H9 (cell line): ENCODE measurements around the gene LMF1. TPM values are rescaled to one million over a fixed set of nuclear protein-coding genes. Genes with fewer than 3 reads are reported as not detected.

Source experiments
- DNase-seq: peaks from one replicate; pipeline ENCODE4 v3.0.0-alpha.2; 2017
- H2AFZ ChIP-seq: one replicate; pipeline ENCODE4 v1.6.1; 2013; ENCODE audit warnings: mild to moderate bottlenecking, low read length, control low read depth, moderate library complexity
- H2AK5ac ChIP-seq: 2 replicates; pipeline ENCODE4 v1.6.1; 2013; ENCODE audit warnings: low read length, control low read depth, mixed read lengths; ENCODE audit not compliant: insufficient read length
- H2BK120ac ChIP-seq: one replicate; pipeline ENCODE4 v1.6.1; 2013; ENCODE audit warnings: low read depth, mild to moderate bottlenecking, low read length, control low read depth, inconsistent platforms; ENCODE audit not compliant: poor library complexity, severe bottlenecking
- H2BK12ac ChIP-seq: 2 replicates; pipeline ENCODE4 v1.6.1; 2013; ENCODE audit warnings: low read length, control low read depth, mixed read lengths, low read depth; ENCODE audit not compliant: insufficient read length
- H2BK15ac ChIP-seq: 2 replicates; pipeline ENCODE4 v1.6.1; 2013; ENCODE audit warnings: low read depth, low read length, control low read depth
- H2BK20ac ChIP-seq: one replicate; pipeline ENCODE4 v1.6.1; 2013; ENCODE audit warnings: low read depth, mild to moderate bottlenecking, low read length, control low read depth, inconsistent platforms; ENCODE audit not compliant: poor library complexity, severe bottlenecking
- H2BK5ac ChIP-seq: 2 replicates; pipeline ENCODE4 v1.6.1; 2013; ENCODE audit warnings: low read length, control low read depth, mixed read lengths; ENCODE audit not compliant: insufficient read length
- H3K14ac ChIP-seq: 2 replicates; pipeline ENCODE4 v1.6.1; 2013; ENCODE audit warnings: low read length, control low read depth; ENCODE audit not compliant: insufficient read depth
- H3K18ac ChIP-seq: 2 replicates; pipeline ENCODE4 v1.6.1; 2013; ENCODE audit warnings: low read depth, mild to moderate bottlenecking, mixed read lengths, low read length, control low read depth; ENCODE audit not compliant: insufficient read length
- H3K23ac ChIP-seq: 2 replicates; pipeline ENCODE4 v1.6.1; 2013; ENCODE audit warnings: low read length, control low read depth, mixed read lengths, low read depth; ENCODE audit not compliant: insufficient read length
- H3K23me2 ChIP-seq: 2 replicates; pipeline ENCODE4 v1.6.1; 2013; ENCODE audit warnings: low read depth, mild to moderate bottlenecking, mixed read lengths, low read length, control low read depth; ENCODE audit not compliant: insufficient read length, poor library complexity, severe bottlenecking
- H3K27ac ChIP-seq: 2 replicates; pipeline ENCODE4 v1.5.1; 2013; ENCODE audit warnings: low read length, control low read depth, mixed read lengths, low read depth; ENCODE audit not compliant: insufficient read length
- H3K27me3 ChIP-seq: 2 replicates; pipeline ENCODE4 v1.6.1; 2013; ENCODE audit warnings: low read length, control low read depth, inconsistent platforms; ENCODE audit not compliant: insufficient read depth
- H3K4ac ChIP-seq: 2 replicates; pipeline ENCODE4 v1.6.1; 2013; ENCODE audit warnings: low read depth, mild to moderate bottlenecking, control low read depth, inconsistent platforms, low read length, moderate library complexity
- H3K4me1 ChIP-seq: 2 replicates; pipeline ENCODE4 v1.6.1; 2013; ENCODE audit warnings: low read length, control low read depth, inconsistent platforms; ENCODE audit not compliant: insufficient read depth
- H3K4me2 ChIP-seq: 2 replicates; pipeline ENCODE4 v1.6.1; 2013; ENCODE audit warnings: low read length, control low read depth, mixed read lengths; ENCODE audit not compliant: insufficient read length, insufficient read depth
- H3K56ac ChIP-seq: 2 replicates; pipeline ENCODE4 v1.6.1; 2013; ENCODE audit warnings: low read depth, mild to moderate bottlenecking, mixed read lengths, low read length, control low read depth; ENCODE audit not compliant: insufficient read length
- H3K79me1 ChIP-seq: 2 replicates; pipeline ENCODE4 v1.6.1; 2013; ENCODE audit warnings: low read depth, mild to moderate bottlenecking, moderate library complexity, low read length, control low read depth, inconsistent platforms; ENCODE audit not compliant: insufficient read depth, poor library complexity, severe bottlenecking
- H3K79me2 ChIP-seq: 2 replicates; pipeline ENCODE4 v1.6.1; 2013; ENCODE audit warnings: low read length, control low read depth, inconsistent platforms; ENCODE audit not compliant: insufficient read depth
- H3K9ac ChIP-seq: 2 replicates; pipeline ENCODE4 v1.6.1; 2013; ENCODE audit warnings: low read length, control low read depth, mixed read lengths; ENCODE audit not compliant: insufficient read length; ENCODE audit errors: extremely low read depth
- H3K9me3 ChIP-seq: one replicate; pipeline ENCODE4 v1.6.1; 2013; ENCODE audit warnings: low read depth, low read length, inconsistent platforms; ENCODE audit not compliant: control insufficient read depth
- H3T11ph ChIP-seq: one replicate; pipeline ENCODE4 v1.6.1; 2013; ENCODE audit warnings: mild to moderate bottlenecking, low read length, control low read depth, inconsistent platforms
- H4K20me1 ChIP-seq: one replicate; pipeline ENCODE4 v1.6.1; 2013; ENCODE audit not compliant: control insufficient read depth, insufficient read length, insufficient read depth
- H4K5ac ChIP-seq: 2 replicates; pipeline ENCODE4 v1.6.1; 2013; ENCODE audit warnings: low read depth, mild to moderate bottlenecking, mixed read lengths, low read length, control low read depth; ENCODE audit not compliant: insufficient read length
- H4K8ac ChIP-seq: replicated peaks from 2 replicates; pipeline ENCODE4 v1.6.1; 2013; ENCODE audit warnings: low read length, control low read depth, mixed read lengths, low read depth; ENCODE audit not compliant: insufficient read length
- H4K91ac ChIP-seq: 2 replicates; pipeline ENCODE4 v1.6.1; 2013; ENCODE audit warnings: low read depth, mild to moderate bottlenecking, moderate library complexity, mixed read lengths, low read length, control low read depth; ENCODE audit not compliant: insufficient read length
- H3K27ac Mint-ChIP-seq, 3 experiments: 2 replicates in 2 of 3; 3 replicates in 1 of 3; pipeline ENCODE4 v1.8.0; 2020 to 2021; ENCODE audit warnings: mixed read lengths in 3 of 3, mild to moderate bottlenecking in 1 of 3, moderate library complexity in 1 of 3
- H3K27me3 Mint-ChIP-seq: 2 replicates; pipeline ENCODE4 v1.8.0; 2021; ENCODE audit warnings: low read depth, mild to moderate bottlenecking, moderate library complexity, mixed read lengths
- H3K36me3 Mint-ChIP-seq, 3 experiments: 2 replicates in 2 of 3; 3 replicates in 1 of 3; pipeline ENCODE4 v1.8.0; 2020 to 2021; ENCODE audit warnings: low read depth in 3 of 3, mixed read lengths in 3 of 3; ENCODE audit not compliant: insufficient read depth in 1 of 3
- H3K4me1 Mint-ChIP-seq, 2 experiments: 2 replicates each; pipeline ENCODE4 v1.8.0; 2020; ENCODE audit warnings: mixed read lengths in 2 of 2
- H3K4me3 Mint-ChIP-seq, 2 experiments: 2 replicates in 1 of 2; 3 replicates in 1 of 2; pipeline ENCODE4 v1.8.0; 2020 to 2021; ENCODE audit warnings: mild to moderate bottlenecking in 2 of 2, mixed read lengths in 2 of 2, moderate library complexity in 1 of 2
- H3K9me3 Mint-ChIP-seq, 2 experiments: 2 replicates in 1 of 2; 3 replicates in 1 of 2; pipeline ENCODE4 v1.8.0; 2020; ENCODE audit warnings: mild to moderate bottlenecking in 2 of 2, mixed read lengths in 2 of 2, moderate library complexity in 1 of 2
- WGBS: extraction: QIAGEN DNeasy Blood & Tissue Kit; methylation state at CpG from one replicate; pipeline ENCODE4 v1.1.7; 2013; ENCODE audit warnings: missing lambda C conversion rate, low lambda C conversion rate, mixed read lengths; ENCODE audit not compliant: insufficient read length; ENCODE audit errors: extremely low coverage; 5-methylcytosine and 5-hydroxymethylcytosine counted together
- total RNA-seq: library from RNA; stranded (reverse); gene quantifications from 2 replicates; pipeline ENCODE4 v1.2.1, GENCODE V29; 2021
- TF ChIP-seq, protein P1 (sequence below): fragments of 200-600 bp; sonication (generic); conservative IDR thresholded peaks from 3 replicates; pipeline ENCODE4 v1.8.0; 2021; ENCODE audit warnings: antibody characterized with exemption, mild to moderate bottlenecking

LMF1 gene
- total RNA-seq, 1 experiment from 2014 or later = 7.1 TPM

DNA sequence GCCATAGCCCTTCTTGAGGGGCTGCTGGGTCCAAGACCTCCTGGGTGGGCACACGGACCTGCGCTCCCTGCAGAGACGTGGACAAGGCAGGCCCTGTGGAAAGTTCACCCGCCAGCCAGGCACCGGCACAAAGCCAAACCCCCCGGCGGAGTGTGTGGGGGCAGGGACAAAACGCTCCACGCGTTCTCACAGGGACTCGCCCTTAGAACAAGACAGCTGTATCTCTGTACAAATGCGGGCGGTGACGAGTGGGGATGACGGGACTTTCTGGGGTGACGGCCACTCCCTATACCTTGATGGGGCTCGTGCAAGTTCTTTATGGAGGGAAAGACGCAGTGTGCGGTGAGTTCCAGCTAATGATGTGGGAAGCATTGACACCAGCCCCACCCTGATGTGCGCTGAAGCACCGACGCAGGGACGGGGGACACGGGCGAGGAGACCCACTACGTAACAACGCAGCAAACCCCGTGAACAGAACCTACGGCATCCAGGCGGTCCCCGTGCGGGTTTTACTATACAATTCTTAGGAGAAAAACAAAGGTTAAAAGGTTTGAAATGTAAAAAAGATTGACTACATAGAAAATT is 49.4 kb downstream of the LMF1 start:
- H4K20me1 ChIP-seq = peaks cover 3% of the 10 kb centered on the region
- no peak overlapping the region for H3K56ac ChIP-seq
- H3K27ac Mint-ChIP-seq = peak overlapping the region in 1 of 3 experiments; percentile 85; a peak in 2 of 7 replicates
- H4K8ac ChIP-seq = no peak overlapping the region
- no peak overlapping the region for H2BK20ac ChIP-seq
- peaks cover 14 to 25% (median 16%) of the 10 kb centered on the region in 3 experiments for H3K36me3 Mint-ChIP-seq
- no peak overlapping the region for H3K23ac ChIP-seq
- H2BK12ac ChIP-seq = no peak overlapping the region
- no peak overlapping the region for H2BK120ac ChIP-seq
- no peaks in the 10 kb centered on the region for H3K4me1 ChIP-seq
- H3K79me1 ChIP-seq = no peaks in the 10 kb centered on the region
- H3K9me3 ChIP-seq = peaks cover 8% of the 10 kb centered on the region
- WGBS = no CpG with 5 or more reads among the region's 32 CpGs
- no peak overlapping the region for H3K4me2 ChIP-seq
- no peak for DNase-seq
- H3T11ph ChIP-seq = no peak overlapping the region
- H4K5ac ChIP-seq = no peak overlapping the region
- H3K79me2 ChIP-seq = no peaks in the 10 kb centered on the region
- peaks cover 25 to 39% of the 10 kb centered on the region in 2 experiments for H3K9me3 Mint-ChIP-seq
- no peaks in the 10 kb centered on the region for H3K23me2 ChIP-seq
- no peak overlapping the region for H3K4me3 Mint-ChIP-seq
- H2AK5ac ChIP-seq = no peak overlapping the region
- H3K4ac ChIP-seq = no peak overlapping the region
- H2AFZ ChIP-seq = no peak overlapping the region
- H3K27me3 ChIP-seq = no peaks in the 10 kb centered on the region
- no peak overlapping the region for H3K27ac ChIP-seq
- H3K18ac ChIP-seq = no peak overlapping the region
- no peak overlapping the region for H4K91ac ChIP-seq
- H3K9ac ChIP-seq = no peak overlapping the region
- peaks cover 3 to 5% of the 10 kb centered on the region in 2 experiments; a peak in 3 of 4 replicates for H3K4me1 Mint-ChIP-seq
- no peak overlapping the region for H2BK15ac ChIP-seq
- TF ChIP-seq, protein P1, sequence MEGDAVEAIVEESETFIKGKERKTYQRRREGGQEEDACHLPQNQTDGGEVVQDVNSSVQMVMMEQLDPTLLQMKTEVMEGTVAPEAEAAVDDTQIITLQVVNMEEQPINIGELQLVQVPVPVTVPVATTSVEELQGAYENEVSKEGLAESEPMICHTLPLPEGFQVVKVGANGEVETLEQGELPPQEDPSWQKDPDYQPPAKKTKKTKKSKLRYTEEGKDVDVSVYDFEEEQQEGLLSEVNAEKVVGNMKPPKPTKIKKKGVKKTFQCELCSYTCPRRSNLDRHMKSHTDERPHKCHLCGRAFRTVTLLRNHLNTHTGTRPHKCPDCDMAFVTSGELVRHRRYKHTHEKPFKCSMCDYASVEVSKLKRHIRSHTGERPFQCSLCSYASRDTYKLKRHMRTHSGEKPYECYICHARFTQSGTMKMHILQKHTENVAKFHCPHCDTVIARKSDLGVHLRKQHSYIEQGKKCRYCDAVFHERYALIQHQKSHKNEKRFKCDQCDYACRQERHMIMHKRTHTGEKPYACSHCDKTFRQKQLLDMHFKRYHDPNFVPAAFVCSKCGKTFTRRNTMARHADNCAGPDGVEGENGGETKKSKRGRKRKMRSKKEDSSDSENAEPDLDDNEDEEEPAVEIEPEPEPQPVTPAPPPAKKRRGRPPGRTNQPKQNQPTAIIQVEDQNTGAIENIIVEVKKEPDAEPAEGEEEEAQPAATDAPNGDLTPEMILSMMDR = no peak
- H2BK5ac ChIP-seq = no peak overlapping the region
- peaks cover 2% of the 10 kb centered on the region for H3K27me3 Mint-ChIP-seq
- H3K14ac ChIP-seq = no peak overlapping the region
